Type B pancreatic cell (in vitro differentiated cells): ENCODE measurements around the gene PTH2R. TPM values are rescaled to one million over a fixed set of nuclear protein-coding genes. Genes with fewer than 3 reads are reported as not detected.

ENCODE experiments used
- DNase-seq: peaks from one replicate; pipeline ENCODE4 v3.0.0; 2021; ENCODE audit warnings: mixed read lengths; ENCODE audit not compliant: unreplicated experiment; ENCODE audit errors: extremely low spot score
- H3K27ac Mint-ChIP-seq: 2 replicates; pipeline ENCODE4 v1.8.0; 2021; ENCODE audit warnings: mild to moderate bottlenecking, mixed read lengths
- H3K27me3 Mint-ChIP-seq: 2 replicates; pipeline ENCODE4 v1.8.0; 2021; ENCODE audit warnings: mixed read lengths
- H3K36me3 Mint-ChIP-seq: 2 replicates; pipeline ENCODE4 v1.8.0; 2021; ENCODE audit warnings: mixed read lengths
- H3K4me1 Mint-ChIP-seq: one replicate; pipeline ENCODE4 v1.8.0; 2021; ENCODE audit warnings: mixed read lengths; ENCODE audit not compliant: unreplicated experiment
- H3K4me3 Mint-ChIP-seq: 2 replicates; pipeline ENCODE4 v1.8.0; 2021; ENCODE audit warnings: mild to moderate bottlenecking, mixed read lengths
- H3K9me3 Mint-ChIP-seq: 2 replicates; pipeline ENCODE4 v1.8.0; 2021; ENCODE audit warnings: mixed read lengths
- total RNA-seq: library from RNA; stranded (reverse); gene quantifications from 2 replicates; pipeline ENCODE4 v1.2.1, GENCODE V29; 2021; ENCODE audit warnings: low replicate concordance
- TF ChIP-seq, protein P1 (sequence below): fragments of 200-600 bp; sonication (generic); conservative IDR thresholded peaks from 2 replicates; pipeline ENCODE4 v1.5.0; 2021; ENCODE audit warnings: antibody characterized with exemption, mild to moderate bottlenecking

Gene PTH2R
- total RNA-seq, 1 donor from 2014 or later, result 0.87 TPM

DNA sequence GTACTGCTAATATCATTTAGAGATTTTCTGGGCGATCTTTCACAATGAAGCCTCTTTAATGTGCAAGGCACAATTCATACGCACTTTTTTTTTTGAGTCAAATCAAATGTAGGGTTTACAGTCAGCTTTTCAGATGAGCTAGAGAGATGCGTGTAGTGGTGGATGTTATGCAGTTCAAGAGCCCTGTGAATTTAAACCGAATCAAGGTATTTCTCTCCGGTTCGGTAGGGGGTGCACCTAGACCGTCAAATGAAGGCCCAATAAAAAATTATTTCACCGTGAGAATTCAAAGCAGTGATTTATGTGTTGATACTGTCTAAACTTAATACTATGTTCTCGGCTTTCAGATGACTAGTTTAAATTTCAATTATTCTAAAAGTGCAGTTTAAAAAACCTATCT lies 1.1 kb downstream of the PTH2R start:
- Mint-ChIP-seq H3K4me1 (no peaks in the 10 kb centered on the region), H3K27me3 (peaks cover 56% of the 10 kb centered on the region), H3K4me3 (peak overlapping the region; percentile 70), H3K27ac (no peak overlapping the region), H3K36me3 (no peaks in the 10 kb centered on the region), H3K9me3 (no peaks in the 10 kb centered on the region)
- DNase-seq, result no peak
- TF ChIP-seq, protein P1, sequence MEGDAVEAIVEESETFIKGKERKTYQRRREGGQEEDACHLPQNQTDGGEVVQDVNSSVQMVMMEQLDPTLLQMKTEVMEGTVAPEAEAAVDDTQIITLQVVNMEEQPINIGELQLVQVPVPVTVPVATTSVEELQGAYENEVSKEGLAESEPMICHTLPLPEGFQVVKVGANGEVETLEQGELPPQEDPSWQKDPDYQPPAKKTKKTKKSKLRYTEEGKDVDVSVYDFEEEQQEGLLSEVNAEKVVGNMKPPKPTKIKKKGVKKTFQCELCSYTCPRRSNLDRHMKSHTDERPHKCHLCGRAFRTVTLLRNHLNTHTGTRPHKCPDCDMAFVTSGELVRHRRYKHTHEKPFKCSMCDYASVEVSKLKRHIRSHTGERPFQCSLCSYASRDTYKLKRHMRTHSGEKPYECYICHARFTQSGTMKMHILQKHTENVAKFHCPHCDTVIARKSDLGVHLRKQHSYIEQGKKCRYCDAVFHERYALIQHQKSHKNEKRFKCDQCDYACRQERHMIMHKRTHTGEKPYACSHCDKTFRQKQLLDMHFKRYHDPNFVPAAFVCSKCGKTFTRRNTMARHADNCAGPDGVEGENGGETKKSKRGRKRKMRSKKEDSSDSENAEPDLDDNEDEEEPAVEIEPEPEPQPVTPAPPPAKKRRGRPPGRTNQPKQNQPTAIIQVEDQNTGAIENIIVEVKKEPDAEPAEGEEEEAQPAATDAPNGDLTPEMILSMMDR, result peak; percentile 68

GRCh38 chr2:208413931-208414330 lies 7.3 kb downstream of the PTH2R start:
- no peaks in the 10 kb centered on the region for H3K4me1 Mint-ChIP-seq
- no peaks in the 10 kb centered on the region for H3K9me3 Mint-ChIP-seq
- DNase-seq, result no peak
- H3K27ac Mint-ChIP-seq, result no peak overlapping the region
- H3K27me3 Mint-ChIP-seq, result peaks cover 9% of the 10 kb centered on the region
- no peaks in the 10 kb centered on the region for H3K36me3 Mint-ChIP-seq
- H3K4me3 Mint-ChIP-seq, result no peak overlapping the region
- TF ChIP-seq, protein P1, result no peak

DNA sequence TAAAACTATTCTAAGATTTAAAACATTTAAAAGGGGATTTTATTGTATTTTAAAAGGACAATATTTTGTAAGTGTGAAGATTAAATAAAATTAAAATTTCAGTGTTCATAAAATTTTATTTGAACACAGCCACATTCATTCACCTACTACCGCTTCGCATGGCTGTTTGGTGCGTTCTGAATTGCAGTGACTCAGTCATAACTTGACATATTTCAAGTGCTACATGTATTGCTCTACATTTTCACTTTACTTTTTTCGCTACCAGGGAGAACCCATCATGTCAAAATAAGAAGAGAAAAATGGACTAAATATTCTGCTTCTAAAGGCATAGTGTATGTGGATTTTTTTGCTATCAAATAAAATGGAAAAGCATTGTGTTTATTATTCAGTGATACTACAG lies 8.7 kb downstream of the PTH2R start:
- Mint-ChIP-seq H3K27ac (no peak overlapping the region), H3K9me3 (no peaks in the 10 kb centered on the region), H3K4me3 (no peak overlapping the region), H3K36me3 (no peaks in the 10 kb centered on the region), H3K27me3 (no peaks in the 10 kb centered on the region), H3K4me1 (no peaks in the 10 kb centered on the region)
- TF ChIP-seq, protein P1, result no peak
- DNase-seq, result no peak

- H3K4me1 Mint-ChIP-seq, result no peaks in the 10 kb centered on the region
- no peak overlapping the region for H3K27ac Mint-ChIP-seq
- H3K36me3 Mint-ChIP-seq, result no peaks in the 10 kb centered on the region
- TF ChIP-seq, protein P1, result no peak
- no peaks in the 10 kb centered on the region for H3K9me3 Mint-ChIP-seq
- H3K27me3 Mint-ChIP-seq, result no peaks in the 10 kb centered on the region
- H3K4me3 Mint-ChIP-seq, result no peak overlapping the region
- DNase-seq, result no peak
Measured at GRCh38 chr2:208415897-208416296, 9.3 kb downstream of the PTH2R start.

- no peaks in the 10 kb centered on the region for H3K4me1 Mint-ChIP-seq
- no peaks in the 10 kb centered on the region for H3K27me3 Mint-ChIP-seq
- H3K36me3 Mint-ChIP-seq, result no peaks in the 10 kb centered on the region
- H3K4me3 Mint-ChIP-seq, result no peak overlapping the region
- TF ChIP-seq, protein P1, result no peak
- no peak overlapping the region for H3K27ac Mint-ChIP-seq
- no peaks in the 10 kb centered on the region for H3K9me3 Mint-ChIP-seq
- no peak for DNase-seq
Measured at GRCh38 chr2:208426412-208427045, 19.9 kb downstream of the PTH2R start.
